IMR-90 (cell line): Measurements from ENCODE around the gene CDKN3. TPM values are rescaled to one million over a fixed set of nuclear protein-coding genes. Genes with fewer than 3 reads are reported as not detected.

Experiments
- CEBPB ChIP-seq: IDR thresholded peaks from 2 replicates; pipeline ENCODE4 v1.6.1; 2012; ENCODE audit warnings: low read depth, low read length, improper control_type of control experiment
- CHD1 ChIP-seq: IDR thresholded peaks from 2 replicates; pipeline ENCODE4 v1.6.1; 2012; ENCODE audit warnings: low read depth, low read length, improper control_type of control experiment
- MAFK ChIP-seq: IDR thresholded peaks from 2 replicates; pipeline ENCODE4 v1.6.1; 2012; ENCODE audit warnings: low read depth, low read length, improper control_type of control experiment
- polyA plus RNA-seq, 3 experiments: library from polyadenylated mRNA; depleted of rRNA; stranded (reverse); fragments of >200 nt; gene quantifications; 2 replicates each; pipeline ENCODE4 v1.2.3, GENCODE V29; 2012; ENCODE audit warnings: low replicate concordance in 1 of 3
- total RNA-seq: library from RNA; depleted of rRNA; stranded (reverse); fragments of >200 nt; gene quantifications from 2 replicates; pipeline ENCODE4 v1.2.3, GENCODE V29; 2012
- TF ChIP-seq, protein P1 (sequence below): fragments of 150-350 bp; IDR thresholded peaks from 2 replicates; pipeline ENCODE4 v1.6.1; 2016; ENCODE audit warnings: low read depth, mild to moderate bottlenecking, low read length, moderate library complexity, borderline replicate concordance

Gene CDKN3
- total and polyA plus RNA-seq, 2 of the 4 experiments (the other 2 are of a cell fraction): 38.9 to 48.9 TPM

DNA sequence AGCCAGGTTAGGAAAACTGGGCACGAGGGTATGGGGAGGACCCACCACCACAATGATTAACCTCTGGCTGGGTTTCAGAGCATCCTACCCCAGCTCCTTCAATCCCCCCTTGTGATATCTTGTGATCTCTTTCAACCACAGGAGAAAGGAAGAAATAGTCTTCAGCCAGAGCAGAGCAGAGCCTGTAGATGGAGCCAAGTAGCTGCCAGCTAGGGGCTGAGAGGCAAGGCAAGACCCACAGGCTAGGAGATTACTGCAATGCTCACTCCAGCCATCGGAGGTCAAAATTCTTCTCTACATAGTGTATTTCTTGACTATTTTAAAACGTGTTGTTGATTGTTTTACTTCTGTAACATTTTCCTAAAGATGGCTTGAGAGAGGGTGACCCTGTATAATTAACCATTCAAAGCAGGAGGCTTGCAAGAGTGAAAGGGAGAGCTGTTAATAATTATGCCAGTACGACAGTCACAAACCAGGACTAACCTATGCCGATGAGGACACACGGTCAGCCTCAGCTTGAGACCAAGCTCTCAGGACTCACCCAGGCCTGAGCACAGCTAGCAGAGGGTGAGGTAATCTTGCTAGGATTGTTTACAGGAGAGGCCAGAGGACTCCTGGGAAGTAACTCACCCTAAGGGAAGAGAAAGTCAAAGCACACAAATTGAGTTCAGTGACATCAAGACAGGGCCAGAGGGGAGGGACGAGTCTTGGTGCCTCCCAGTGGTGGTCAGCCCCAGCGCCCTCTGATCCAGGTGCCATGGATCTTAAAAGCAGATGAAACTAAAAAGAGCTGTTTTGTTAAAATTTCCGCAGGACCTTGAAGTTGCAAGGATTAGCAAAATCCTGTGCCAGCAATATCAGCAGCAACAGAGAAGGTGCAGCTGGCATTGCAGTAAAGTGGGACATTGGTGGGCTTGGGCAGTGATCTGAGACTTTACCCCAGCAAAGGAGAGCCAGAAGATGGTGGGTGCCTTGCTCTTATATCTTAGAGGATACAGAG is 29.8 kb upstream of the CDKN3 start (continued):
- TF ChIP-seq, protein P1, sequence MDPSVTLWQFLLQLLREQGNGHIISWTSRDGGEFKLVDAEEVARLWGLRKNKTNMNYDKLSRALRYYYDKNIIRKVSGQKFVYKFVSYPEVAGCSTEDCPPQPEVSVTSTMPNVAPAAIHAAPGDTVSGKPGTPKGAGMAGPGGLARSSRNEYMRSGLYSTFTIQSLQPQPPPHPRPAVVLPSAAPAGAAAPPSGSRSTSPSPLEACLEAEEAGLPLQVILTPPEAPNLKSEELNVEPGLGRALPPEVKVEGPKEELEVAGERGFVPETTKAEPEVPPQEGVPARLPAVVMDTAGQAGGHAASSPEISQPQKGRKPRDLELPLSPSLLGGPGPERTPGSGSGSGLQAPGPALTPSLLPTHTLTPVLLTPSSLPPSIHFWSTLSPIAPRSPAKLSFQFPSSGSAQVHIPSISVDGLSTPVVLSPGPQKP: no peak
- TF ChIP-seq MAFK: no peak
- TF ChIP-seq CEBPB: no peak
- no peak for TF ChIP-seq CHD1
